Endodermal cell (in vitro differentiated cells): ENCODE measurements around the gene NINJ2. TPM values are rescaled to one million over a fixed set of nuclear protein-coding genes. Genes with fewer than 3 reads are reported as not detected.

Experiments
- DNase-seq: peaks from one replicate; pipeline ENCODE4 v3.0.0-alpha.2; 2017
- H3K27ac ChIP-seq: 2 replicates; pipeline ENCODE4 v1.5.1; 2013; ENCODE audit warnings: mild to moderate bottlenecking, low read depth, low read length, moderate library complexity
- H3K27me3 ChIP-seq: 2 replicates; pipeline ENCODE4 v1.6.1; 2013; ENCODE audit warnings: mild to moderate bottlenecking, low read length, moderate library complexity; ENCODE audit not compliant: insufficient read depth, control insufficient read depth, poor library complexity, severe bottlenecking
- H3K36me3 ChIP-seq: 2 replicates; pipeline ENCODE4 v1.7.0; 2013; ENCODE audit warnings: mild to moderate bottlenecking, low read length, moderate library complexity; ENCODE audit not compliant: control insufficient read depth, insufficient read depth
- H3K4me1 ChIP-seq: one replicate; pipeline ENCODE4 v1.7.0; 2013; ENCODE audit warnings: low read length; ENCODE audit not compliant: control insufficient read depth, insufficient read depth
- H3K4me3 ChIP-seq: 2 replicates; pipeline ENCODE4 v1.5.1; 2013; ENCODE audit warnings: mild to moderate bottlenecking, low read length, moderate library complexity
- H3K9ac ChIP-seq: 2 replicates; pipeline ENCODE4 v1.6.1; 2013; ENCODE audit warnings: mild to moderate bottlenecking, low read length, moderate library complexity; ENCODE audit not compliant: poor library complexity, severe bottlenecking; ENCODE audit errors: extremely low read depth
- H3K9me3 ChIP-seq: 2 replicates; pipeline ENCODE4 v1.6.1; 2013; ENCODE audit warnings: mild to moderate bottlenecking, low read length, moderate library complexity; ENCODE audit not compliant: control insufficient read depth
- H3K27ac Mint-ChIP-seq: 2 replicates; pipeline ENCODE4 v1.8.0; 2020; ENCODE audit warnings: mixed read lengths
- H3K27me3 Mint-ChIP-seq: 2 replicates; pipeline ENCODE4 v1.8.0; 2021; ENCODE audit warnings: mild to moderate bottlenecking, mixed read lengths; ENCODE audit not compliant: insufficient read depth
- H3K36me3 Mint-ChIP-seq: 2 replicates; pipeline ENCODE4 v1.8.0; 2020; ENCODE audit warnings: low read depth, mixed read lengths
- H3K4me1 Mint-ChIP-seq: 2 replicates; pipeline ENCODE4 v1.8.0; 2020; ENCODE audit warnings: mixed read lengths
- H3K4me3 Mint-ChIP-seq: 2 replicates; pipeline ENCODE4 v1.8.0; 2020; ENCODE audit warnings: mild to moderate bottlenecking, moderate library complexity, mixed read lengths
- H3K9me3 Mint-ChIP-seq: 2 replicates; pipeline ENCODE4 v1.8.0; 2020; ENCODE audit warnings: mild to moderate bottlenecking, mixed read lengths
- WGBS, 2 experiments: methylation state at CpG; one replicate each; pipeline versions ENCODE4 v1.1.5 to v1.1.7; 2013; ENCODE audit warnings: missing lambda C conversion rate in 2 of 2, mixed read lengths in 1 of 2; ENCODE audit not compliant: insufficient coverage in 1 of 2, insufficient read length in 1 of 2; 5-methylcytosine and 5-hydroxymethylcytosine counted together
- total RNA-seq, 2 donors: library from RNA; stranded (reverse); fragmentation: NEBNext Ultra II Directional in 1 of 2; extraction: Animal tissue kit (Norgen Biotek cat#: 25700) in 1 of 2; gene quantifications; 2 replicates in 1 of 2; 3 replicates in 1 of 2; pipeline ENCODE4 v1.2.1, GENCODE V29; 2021
- TF ChIP-seq, protein P1 (sequence below): fragments of 200-600 bp; sonication (generic); conservative IDR thresholded peaks from 2 replicates; pipeline ENCODE4 v1.5.0; 2021; ENCODE audit warnings: antibody characterized with exemption, mild to moderate bottlenecking

NINJ2 gene
- total RNA-seq, 2 donors from 2014 or later, result 0.73 to 5.1 TPM

DNA sequence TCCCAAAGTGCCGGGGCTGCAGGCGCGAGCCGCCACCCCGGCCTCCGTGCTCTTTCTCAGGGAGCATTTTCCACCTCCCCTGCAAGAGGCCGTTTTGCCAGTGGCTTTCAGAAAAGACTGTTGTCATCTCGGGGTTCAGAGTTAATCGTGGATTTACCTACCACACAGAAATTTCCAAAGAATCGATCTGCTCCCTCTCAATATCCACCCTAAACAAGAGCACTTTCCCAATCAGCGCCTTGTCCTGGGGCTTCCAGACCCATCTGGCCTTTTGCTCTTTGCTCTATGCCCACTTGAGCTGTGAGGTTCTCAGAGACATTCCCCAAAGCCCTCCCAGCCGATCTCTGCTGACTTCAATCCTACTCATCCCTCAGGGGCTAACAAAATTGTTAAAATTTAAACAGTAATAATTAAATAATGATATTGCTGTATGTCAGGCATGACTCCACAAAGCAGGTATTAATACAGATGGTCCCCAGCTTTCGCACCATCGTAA is 86.6 kb downstream of the NINJ2 start:
- H3K36me3 ChIP-seq, result no peaks in the 10 kb centered on the region

DNA sequence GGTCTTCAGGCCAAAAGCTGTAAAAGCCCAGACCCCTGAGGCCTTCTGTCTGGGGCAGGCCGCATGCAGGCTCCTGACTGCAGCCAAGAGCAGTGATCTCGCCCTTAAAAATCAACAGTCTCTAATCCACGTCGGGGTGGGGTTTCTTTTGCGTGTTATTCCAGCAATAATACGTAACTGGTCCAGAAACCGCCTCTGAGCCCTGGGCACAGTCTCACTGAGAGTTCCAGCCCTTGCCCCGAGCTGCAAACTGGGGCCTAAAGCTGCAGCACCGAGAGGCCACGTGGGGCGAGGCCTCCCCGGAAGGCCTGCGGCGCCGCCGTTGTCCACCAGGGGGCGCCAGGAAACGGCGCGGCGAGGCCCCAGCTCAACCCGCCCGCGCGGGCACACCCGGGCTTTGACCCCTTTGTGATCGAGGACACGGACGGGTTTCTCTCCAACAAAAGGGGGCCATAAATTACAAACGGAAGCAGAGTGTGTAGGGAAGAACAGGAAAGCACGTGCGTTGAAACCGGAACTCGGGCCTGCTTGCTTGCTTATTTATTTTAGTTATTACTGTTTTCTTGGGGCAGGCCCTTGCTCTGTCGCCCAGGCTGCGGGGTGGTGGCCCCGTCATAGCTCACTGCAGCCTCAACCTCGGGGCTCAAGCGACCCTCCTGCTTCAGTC is 87.2 kb downstream of the NINJ2 start:
- no peak overlapping the region for H3K27ac Mint-ChIP-seq
- H3K4me3 Mint-ChIP-seq, result no peak overlapping the region
- peak; percentile 95 for DNase-seq
- TF ChIP-seq, protein P1, sequence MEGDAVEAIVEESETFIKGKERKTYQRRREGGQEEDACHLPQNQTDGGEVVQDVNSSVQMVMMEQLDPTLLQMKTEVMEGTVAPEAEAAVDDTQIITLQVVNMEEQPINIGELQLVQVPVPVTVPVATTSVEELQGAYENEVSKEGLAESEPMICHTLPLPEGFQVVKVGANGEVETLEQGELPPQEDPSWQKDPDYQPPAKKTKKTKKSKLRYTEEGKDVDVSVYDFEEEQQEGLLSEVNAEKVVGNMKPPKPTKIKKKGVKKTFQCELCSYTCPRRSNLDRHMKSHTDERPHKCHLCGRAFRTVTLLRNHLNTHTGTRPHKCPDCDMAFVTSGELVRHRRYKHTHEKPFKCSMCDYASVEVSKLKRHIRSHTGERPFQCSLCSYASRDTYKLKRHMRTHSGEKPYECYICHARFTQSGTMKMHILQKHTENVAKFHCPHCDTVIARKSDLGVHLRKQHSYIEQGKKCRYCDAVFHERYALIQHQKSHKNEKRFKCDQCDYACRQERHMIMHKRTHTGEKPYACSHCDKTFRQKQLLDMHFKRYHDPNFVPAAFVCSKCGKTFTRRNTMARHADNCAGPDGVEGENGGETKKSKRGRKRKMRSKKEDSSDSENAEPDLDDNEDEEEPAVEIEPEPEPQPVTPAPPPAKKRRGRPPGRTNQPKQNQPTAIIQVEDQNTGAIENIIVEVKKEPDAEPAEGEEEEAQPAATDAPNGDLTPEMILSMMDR, result peak; percentile 100
- peaks cover 3% of the 10 kb centered on the region for H3K36me3 Mint-ChIP-seq
- H3K27me3 Mint-ChIP-seq, result peaks cover 9% of the 10 kb centered on the region
- Histone ChIP-seq H3K9ac (no peak overlapping the region), H3K4me3 (no peak overlapping the region), H3K9me3 (peaks cover 4% of the 10 kb centered on the region), H3K4me1 (peaks cover 12% of the 10 kb centered on the region), H3K36me3 (no peaks in the 10 kb centered on the region), H3K27me3 (no peaks in the 10 kb centered on the region), H3K27ac (no peak overlapping the region)
- peaks cover 10% of the 10 kb centered on the region for H3K9me3 Mint-ChIP-seq
- peaks cover 46% of the 10 kb centered on the region for H3K4me1 Mint-ChIP-seq
- WGBS, 2 experiments, result 27 to 54% methylated on average over 14 to 39 of the region's 39 CpGs

More for the DNA sequence above, 86.6 kb downstream of the NINJ2 start:
- peaks cover 40% of the 10 kb centered on the region for H3K4me1 Mint-ChIP-seq
- H3K9me3 Mint-ChIP-seq, result peaks cover 10% of the 10 kb centered on the region
- Histone ChIP-seq H3K27ac (no peak overlapping the region), H3K9ac (no peak overlapping the region), H3K4me1 (peaks cover 12% of the 10 kb centered on the region), H3K4me3 (no peak overlapping the region), H3K27me3 (no peaks in the 10 kb centered on the region), H3K9me3 (peaks cover 4% of the 10 kb centered on the region)
- H3K27ac Mint-ChIP-seq, result no peak overlapping the region
- WGBS, 2 experiments, result 88 to 92% methylated on average over 13 to 14 of the region's 14 CpGs
- TF ChIP-seq, protein P1, result no peak
- no peak overlapping the region for H3K4me3 Mint-ChIP-seq
- DNase-seq, result peak; percentile 57
- H3K36me3 Mint-ChIP-seq, result peaks cover 3% of the 10 kb centered on the region
- H3K27me3 Mint-ChIP-seq, result peaks cover 9% of the 10 kb centered on the region

DNA sequence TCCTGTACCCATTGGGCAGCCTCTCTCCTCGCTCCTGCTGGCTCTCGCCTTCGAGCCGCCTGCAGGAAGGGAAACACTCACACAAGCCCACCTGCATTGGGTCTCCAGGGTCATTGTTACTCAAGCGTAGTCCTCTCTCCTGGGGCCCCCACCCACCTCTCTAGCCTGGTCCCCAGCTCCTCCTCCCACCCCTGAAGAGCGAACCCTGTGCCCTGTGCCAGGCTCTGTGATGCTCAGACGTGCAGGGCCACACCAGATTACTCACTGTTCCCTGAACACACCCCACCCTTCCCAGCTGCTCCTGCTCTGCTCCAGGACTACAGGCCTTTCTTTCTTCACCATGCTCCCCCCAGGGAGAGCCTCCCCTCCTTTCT is 88.1 kb downstream of the NINJ2 start:
- 92 to 100% methylated on average over 6 to 7 of the region's 7 CpGs for WGBS, 2 experiments
- H3K4me3 Mint-ChIP-seq, result no peak overlapping the region
- H3K27ac Mint-ChIP-seq, result no peak overlapping the region

More for the DNA sequence above, 88.1 kb downstream of the NINJ2 start:
- Histone ChIP-seq H3K9me3 (peaks cover 4% of the 10 kb centered on the region), H3K4me1 (peaks cover 14% of the 10 kb centered on the region), H3K27me3 (no peaks in the 10 kb centered on the region), H3K27ac (no peak overlapping the region), H3K9ac (no peak overlapping the region), H3K4me3 (no peak overlapping the region), H3K36me3 (no peaks in the 10 kb centered on the region)
- peaks cover 3% of the 10 kb centered on the region for H3K36me3 Mint-ChIP-seq
- H3K4me1 Mint-ChIP-seq, result peaks cover 48% of the 10 kb centered on the region
- H3K27me3 Mint-ChIP-seq, result peaks cover 9% of the 10 kb centered on the region
- no peak for DNase-seq
- H3K9me3 Mint-ChIP-seq, result peaks cover 10% of the 10 kb centered on the region
- TF ChIP-seq, protein P1, result no peak
